Psoas muscle (tissue), 8 donors: ENCODE measurements around the gene TALDO1. TPM values are rescaled to one million over a fixed set of nuclear protein-coding genes. Genes with fewer than 3 reads are reported as not detected.

Source experiments
- ATAC-seq, 4 donors: fragments of 200-7000 bp; cut with Tn5 transposase; one replicate each; pipeline ENCODE4 v1.9.1; 2020; ENCODE audit warnings: moderate library complexity in 3 of 4, mild to moderate bottlenecking in 2 of 4
- DNase-seq, 2 donors: peaks; one replicate each; pipeline ENCODE4 v3.0.0-alpha.2; 2020
- H3K27ac ChIP-seq: fragments of 200-600 bp; one replicate; pipeline ENCODE4 v1.8.0; 2022
- H3K27me3 ChIP-seq, 3 donors: fragments of 200-600 bp in 1 of 3; one replicate each; pipeline versions ENCODE4 v1.6.1 to v1.8.0; 2013 to 2022; ENCODE audit warnings: low read length in 2 of 3, mild to moderate bottlenecking in 2 of 3, moderate library complexity in 1 of 3; ENCODE audit not compliant: insufficient read depth in 3 of 3
- H3K36me3 ChIP-seq, 2 donors: fragments of 200-600 bp in 1 of 2; one replicate each; pipeline versions ENCODE4 v1.6.1 to v1.8.0; 2013 to 2022; ENCODE audit warnings: low read depth in 1 of 2, mild to moderate bottlenecking in 1 of 2, moderate library complexity in 1 of 2; ENCODE audit not compliant: insufficient read depth in 1 of 2
- H3K4me1 ChIP-seq: fragments of 200-600 bp; one replicate; pipeline ENCODE4 v1.8.0; 2022
- H3K4me3 ChIP-seq: fragments of 200-600 bp; one replicate; pipeline ENCODE4 v1.8.0; 2022; ENCODE audit warnings: mild to moderate bottlenecking
- H3K9me3 ChIP-seq: fragments of 200-600 bp; one replicate; pipeline ENCODE4 v1.8.0; 2022
- WGBS, 3 donors: extraction: QIAGEN DNeasy Blood & Tissue Kit; methylation state at CpG; one replicate each; pipeline versions ENCODE4 v1.1.6 to v1.1.7; 2013; 5-methylcytosine and 5-hydroxymethylcytosine counted together
- intact Hi-C, 2 donors: fragments of 100-400 bp; cut with DNase I; formaldehyde crosslinking; loops; one replicate each; pipeline versions ENCODE4 v1.11.0 to v1.14.2; 2022
- polyA plus RNA-seq, 3 donors: library from polyadenylated mRNA; stranded (reverse); fragments of 200-250 nt; gene quantifications; one replicate each; pipeline ENCODE4 v1.2.3, GENCODE V29; 2013
- total RNA-seq, 4 donors: library from RNA; stranded (reverse); fragmentation: NEBNext Ultra II Directional in 2 of 4; extraction: Animal tissue kit (Norgen Biotek cat#: 25700) in 2 of 4; gene quantifications; one replicate each; pipeline versions ENCODE4 v1.2.1 to v1.2.4, GENCODE V29; 2021 to 2023
- TF ChIP-seq, protein P1 (sequence below): fragments of 200-600 bp; IDR thresholded peaks from one replicate; pipeline ENCODE4 v1.8.0; 2022; ENCODE audit warnings: antibody characterized with exemption
- donor health status: healthy with polysubstance abuse.
- donor health status: DM: no; HTN: no; CAD: no; lungs with moderate emphysema.
- donor health status: Bipolar disorder and iron deficiency.
- donor health status: healthy.
- donor health status: DM: yes; HTN: yes; CAD: no.
- donor health status: DM: no; HTN: no; CAD: no.
- donor health status: DM: no; HTN: no; CAD: no.
- donor health status: DM: yes; HTN: yes; CAD: no.

TALDO1 gene
- total and polyA plus RNA-seq, 7 donors = 58.7 to 140 (median 77.7) TPM

DNA sequence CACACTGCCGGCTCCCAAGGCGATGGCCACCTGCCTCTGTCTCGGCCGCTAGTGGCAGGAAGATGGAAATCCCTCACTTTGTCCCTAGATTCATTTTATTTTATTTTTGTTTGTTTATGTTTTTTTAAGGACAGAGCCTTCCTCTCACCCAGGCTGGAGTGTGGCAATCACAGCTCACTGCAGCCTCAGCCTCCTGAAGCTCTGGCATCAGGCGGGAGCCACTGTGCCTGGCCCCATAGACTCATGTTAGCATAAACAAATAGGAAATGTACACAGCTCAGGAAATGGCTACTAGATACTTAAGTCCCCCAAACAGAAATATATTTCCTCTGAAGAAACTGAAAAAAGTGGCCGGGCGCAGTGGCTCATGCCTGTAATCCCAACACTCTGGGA lies 48.2 kb upstream of the TALDO1 start:
- intact Hi-C loops = loop anchor here in 1 of 2 donors (10.0 kb wide), 1 partner anchor 124 kb away; the partner anchor contains the start of gene PHRF1
- DNase-seq (no peak), ATAC-seq (no peak)
- Histone ChIP-seq H3K27ac (peak overlapping the region; percentile 100), H3K4me1 (peaks cover 32% of the 10 kb centered on the region), H3K4me3 (no peak overlapping the region), H3K36me3 (peaks cover 0 to 27% of the 10 kb centered on the region in 2 donors), H3K9me3 (no peaks in the 10 kb centered on the region), H3K27me3 (peaks cover 0 to 1% (median 0%) of the 10 kb centered on the region in 3 donors)
- TF ChIP-seq, protein P1, sequence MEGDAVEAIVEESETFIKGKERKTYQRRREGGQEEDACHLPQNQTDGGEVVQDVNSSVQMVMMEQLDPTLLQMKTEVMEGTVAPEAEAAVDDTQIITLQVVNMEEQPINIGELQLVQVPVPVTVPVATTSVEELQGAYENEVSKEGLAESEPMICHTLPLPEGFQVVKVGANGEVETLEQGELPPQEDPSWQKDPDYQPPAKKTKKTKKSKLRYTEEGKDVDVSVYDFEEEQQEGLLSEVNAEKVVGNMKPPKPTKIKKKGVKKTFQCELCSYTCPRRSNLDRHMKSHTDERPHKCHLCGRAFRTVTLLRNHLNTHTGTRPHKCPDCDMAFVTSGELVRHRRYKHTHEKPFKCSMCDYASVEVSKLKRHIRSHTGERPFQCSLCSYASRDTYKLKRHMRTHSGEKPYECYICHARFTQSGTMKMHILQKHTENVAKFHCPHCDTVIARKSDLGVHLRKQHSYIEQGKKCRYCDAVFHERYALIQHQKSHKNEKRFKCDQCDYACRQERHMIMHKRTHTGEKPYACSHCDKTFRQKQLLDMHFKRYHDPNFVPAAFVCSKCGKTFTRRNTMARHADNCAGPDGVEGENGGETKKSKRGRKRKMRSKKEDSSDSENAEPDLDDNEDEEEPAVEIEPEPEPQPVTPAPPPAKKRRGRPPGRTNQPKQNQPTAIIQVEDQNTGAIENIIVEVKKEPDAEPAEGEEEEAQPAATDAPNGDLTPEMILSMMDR = no peak
- WGBS, 3 donors = 86 to 96% (median 95%) methylated on average over 7 of the region's 7 CpGs

DNA sequence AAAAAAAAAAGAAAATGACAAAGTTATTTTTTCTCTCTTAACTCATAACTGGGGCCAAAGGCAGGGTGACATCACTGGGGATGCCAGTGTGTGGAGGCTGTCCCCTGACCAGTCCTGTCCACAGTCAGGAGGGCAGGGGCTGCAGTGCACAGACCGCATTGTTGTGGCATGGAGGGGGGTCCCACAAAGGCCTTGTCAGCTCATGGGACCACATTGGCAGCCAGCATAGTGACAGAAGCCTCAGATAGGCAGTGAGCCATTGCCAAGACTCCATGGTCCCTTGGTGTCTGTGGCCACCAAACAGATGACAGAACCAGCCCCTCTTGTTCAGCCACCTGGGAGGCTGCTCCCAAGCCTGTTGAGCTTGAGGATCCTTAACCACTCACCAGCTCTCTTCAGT lies 47.5 kb upstream of the TALDO1 start:
- no peaks in the 10 kb centered on the region for H3K9me3 ChIP-seq
- peaks cover 0 to 1% (median 0%) of the 10 kb centered on the region in 3 donors for H3K27me3 ChIP-seq
- H3K4me3 ChIP-seq = no peak overlapping the region
- H3K27ac ChIP-seq = no peak overlapping the region
- intact Hi-C loops = loop anchor here in 1 of 2 donors (10.0 kb wide), 1 partner anchor 125 kb away; the partner anchor contains the start of gene PHRF1
- H3K36me3 ChIP-seq = peaks cover 0 to 27% of the 10 kb centered on the region in 2 donors
- DNase-seq = no peak
- peaks cover 32% of the 10 kb centered on the region for H3K4me1 ChIP-seq
- 86 to 100% (median 96%) methylated on average over 1 of the region's 1 CpG for WGBS, 3 donors
- TF ChIP-seq, protein P1 = no peak
- no peak for ATAC-seq

DNA sequence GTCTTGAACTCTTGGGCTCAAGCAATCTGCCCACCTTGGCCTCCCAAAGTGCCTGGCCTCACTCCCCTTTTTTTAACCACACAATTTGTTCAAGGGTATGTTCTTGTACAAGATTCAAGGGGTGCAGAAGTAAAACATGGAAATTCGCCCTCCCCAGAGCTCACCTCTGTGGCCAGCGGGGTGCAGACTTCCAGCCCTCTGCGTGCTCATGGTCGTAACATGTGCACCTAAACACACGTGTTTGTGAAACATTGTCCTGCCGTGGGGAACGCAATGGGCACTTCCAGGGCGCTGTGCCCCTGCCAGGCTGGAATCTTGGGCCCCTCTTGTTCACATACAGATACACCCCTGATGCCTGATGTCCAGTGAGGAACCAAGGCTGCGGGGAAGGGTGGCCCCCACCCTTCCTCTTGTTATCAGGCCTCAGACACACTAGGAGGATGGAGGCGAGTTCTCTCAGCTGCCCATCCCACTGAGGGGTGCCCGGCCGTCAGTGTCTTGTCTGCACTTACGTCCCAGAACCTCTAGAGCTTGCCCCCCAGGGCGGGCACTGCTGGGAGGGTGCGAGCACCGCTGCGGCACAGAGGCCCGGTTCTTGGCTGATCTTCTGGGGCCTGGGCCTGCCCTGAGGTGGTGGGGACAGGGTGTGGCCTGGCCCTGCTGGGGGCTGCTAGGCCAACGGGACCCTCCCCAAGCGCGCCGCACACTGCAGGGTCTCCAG lies 45.4 kb upstream of the TALDO1 start:
- Histone ChIP-seq H3K27ac (no peak overlapping the region), H3K36me3 (peaks cover 0 to 27% of the 10 kb centered on the region in 2 donors), H3K4me1 (peaks cover 33% of the 10 kb centered on the region)

DNA sequence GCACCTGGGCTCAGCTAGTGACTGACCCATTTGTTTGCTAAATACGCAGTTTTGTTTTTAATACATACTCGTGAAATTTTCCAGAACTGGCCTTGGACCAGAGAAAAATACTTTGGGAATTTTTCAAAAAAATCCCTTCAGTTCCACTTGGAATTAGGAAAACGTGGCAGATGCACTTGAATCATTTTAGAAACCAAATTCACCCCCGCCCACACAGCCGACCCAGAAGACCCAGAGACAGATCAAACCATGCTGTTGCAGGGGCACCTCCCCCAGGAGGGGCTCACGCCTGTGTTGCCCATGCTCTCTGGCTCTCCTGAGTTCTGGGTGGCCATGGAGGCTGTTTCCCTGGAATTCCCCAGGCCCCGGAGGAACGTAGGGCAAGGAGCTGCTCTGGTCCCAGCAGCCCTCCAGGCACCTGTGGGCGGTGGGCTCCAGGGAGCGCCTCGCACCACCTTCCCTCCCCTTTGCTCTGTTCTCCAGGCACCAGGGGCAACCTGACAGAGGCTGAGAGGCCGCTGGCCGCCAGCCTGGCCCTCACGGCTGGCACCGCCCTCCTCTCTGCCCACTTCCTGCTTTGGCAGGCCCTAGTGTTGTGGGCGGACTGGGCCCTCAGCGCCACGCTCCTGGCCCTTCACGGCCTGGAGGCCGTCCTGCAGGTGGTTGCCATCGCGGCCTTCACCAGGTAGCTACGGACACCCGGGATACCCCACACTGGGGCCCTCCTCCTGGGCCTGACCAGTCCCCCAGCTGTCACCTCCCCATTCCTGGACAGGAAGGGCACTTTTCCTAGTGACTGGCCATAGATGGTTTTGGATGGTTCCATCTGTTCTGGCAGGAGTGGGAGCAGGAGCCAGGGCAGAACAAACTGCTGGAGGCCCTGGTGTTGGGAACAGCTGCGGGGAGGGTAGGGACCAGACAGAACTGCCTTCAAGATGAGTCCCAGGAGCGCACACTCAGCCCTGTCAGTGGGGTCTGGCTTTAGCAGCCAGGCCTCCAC lies 44.5 kb upstream of the TALDO1 start:
- peaks cover 0 to 23% (median 11%) of the 10 kb centered on the region in 3 donors for H3K27me3 ChIP-seq
- DNase-seq = peak in 1 of 2 donors; percentile 44
- TF ChIP-seq, protein P1 = no peak
- peak in 2 of 4 donors; percentile 23 to 36 for ATAC-seq
- peaks cover 29% of the 10 kb centered on the region for H3K4me1 ChIP-seq
- no peak overlapping the region for H3K27ac ChIP-seq
- H3K4me3 ChIP-seq = no peak overlapping the region
- intact Hi-C loops = no loop called here
- H3K9me3 ChIP-seq = no peaks in the 10 kb centered on the region
- WGBS, 3 donors = 56 to 71% (median 57%) methylated on average over 24 to 26 of the region's 26 CpGs
- H3K36me3 ChIP-seq = peaks cover 0 to 27% of the 10 kb centered on the region in 2 donors

More for the DNA sequence above, 45.4 kb upstream of the TALDO1 start:
- DNase-seq (no peak), ATAC-seq (no peak)
- WGBS, 3 donors = 79 to 91% (median 89%) methylated on average over 22 of the region's 22 CpGs
- TF ChIP-seq, protein P1 = no peak
- Histone ChIP-seq H3K9me3 (no peaks in the 10 kb centered on the region), H3K27me3 (peaks cover 0 to 15% (median 5%) of the 10 kb centered on the region in 3 donors), H3K4me3 (no peak overlapping the region)
- intact Hi-C loops = no loop called here
